HG02852 (cell line): Measurements from ENCODE around the gene MYL9.
"Not testable (repeated sequence)": the region's sequence is repeated elsewhere in the genome, so short reads cannot be mapped to it uniquely, and the experiment has no call there.

Experiments used
- ATAC-seq: cut with Tn5 transposase; IDR thresholded peaks from one replicate; pipeline ENCODE4 v1.9.1; 2021; ENCODE audit warnings: mild to moderate bottlenecking, moderate library complexity; ENCODE audit not compliant: unreplicated experiment

The MYL9 gene

GRCh38 chr20:36548704-36549627, 7.6 kb downstream of the MYL9 start:
- no peak for ATAC-seq

DNA sequence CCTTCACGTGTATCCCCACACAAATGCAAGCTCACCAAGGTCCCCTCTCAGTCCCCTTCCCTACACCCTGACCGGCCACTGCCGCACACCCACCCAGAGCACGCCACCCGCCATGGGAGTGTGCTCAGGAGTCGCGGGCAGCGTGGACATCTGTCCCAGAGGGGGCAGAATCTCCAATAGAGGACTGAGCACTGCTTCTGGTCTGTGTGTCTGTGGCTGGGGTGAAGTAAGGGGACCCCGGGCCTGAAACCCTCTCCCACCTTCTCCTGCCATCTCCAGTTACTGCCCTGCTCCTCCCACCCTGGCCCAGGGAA, 8.3 kb downstream of the MYL9 start:
- no peak for ATAC-seq

- no peak for ATAC-seq
Observed at GRCh38 chr20:36549942-36550789, 8.8 kb downstream of the MYL9 start.

GRCh38 chr20:36550790-36551299, 9.5 kb downstream of the MYL9 start:
- no peak for ATAC-seq

- ATAC-seq: no peak
Observed at GRCh38 chr20:36555248-36555647, 13.9 kb downstream of the MYL9 start.

DNA sequence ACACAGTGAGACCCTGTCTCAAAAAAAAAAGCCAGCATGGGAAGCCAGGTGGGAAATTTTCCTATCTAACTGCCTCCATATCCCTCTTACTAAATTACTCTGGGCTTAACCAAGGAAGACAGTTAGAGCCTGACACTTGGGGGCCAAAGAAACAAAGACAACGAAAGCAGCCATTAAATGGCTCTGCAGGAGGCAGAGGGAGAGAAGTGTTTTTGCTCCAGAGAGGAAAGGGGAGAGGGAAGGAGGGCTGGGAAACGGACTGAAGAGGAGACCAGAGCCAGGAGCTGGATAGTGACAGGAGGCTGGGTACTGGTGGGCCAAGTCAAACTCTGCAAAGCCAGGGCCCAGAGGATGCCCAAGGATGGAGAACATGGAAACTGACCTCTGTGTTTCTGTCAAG, 21.4 kb downstream of the MYL9 start:
- no peak for ATAC-seq

- ATAC-seq: no peak
Observed at GRCh38 chr20:36563374-36563773, 22.1 kb downstream of the MYL9 start.

GRCh38 chr20:36564078-36564725, 22.9 kb downstream of the MYL9 start:
- ATAC-seq: not testable (repeated sequence)

GRCh38 chr20:36564726-36565121, 23.4 kb downstream of the MYL9 start:
- not testable (repeated sequence) for ATAC-seq

DNA sequence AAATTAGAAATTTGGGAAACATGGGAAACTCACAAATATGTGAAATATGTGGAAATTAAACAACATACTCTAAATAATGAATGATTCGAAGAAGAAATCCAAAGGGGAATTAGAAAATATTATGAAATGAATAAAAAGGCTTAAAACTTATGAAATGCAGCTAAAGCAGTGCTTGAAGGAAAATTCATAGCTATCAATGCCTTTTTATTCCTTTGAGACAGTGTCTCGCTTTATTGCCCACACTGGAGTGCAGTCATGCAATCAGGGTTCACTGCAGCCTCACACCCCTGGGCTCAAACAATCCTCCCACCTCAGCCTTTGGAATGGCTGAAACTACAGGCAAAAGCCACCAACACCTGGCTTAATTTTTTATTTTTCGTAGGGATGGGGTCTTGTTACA, 24.2 kb downstream of the MYL9 start:
- no peak for ATAC-seq

DNA sequence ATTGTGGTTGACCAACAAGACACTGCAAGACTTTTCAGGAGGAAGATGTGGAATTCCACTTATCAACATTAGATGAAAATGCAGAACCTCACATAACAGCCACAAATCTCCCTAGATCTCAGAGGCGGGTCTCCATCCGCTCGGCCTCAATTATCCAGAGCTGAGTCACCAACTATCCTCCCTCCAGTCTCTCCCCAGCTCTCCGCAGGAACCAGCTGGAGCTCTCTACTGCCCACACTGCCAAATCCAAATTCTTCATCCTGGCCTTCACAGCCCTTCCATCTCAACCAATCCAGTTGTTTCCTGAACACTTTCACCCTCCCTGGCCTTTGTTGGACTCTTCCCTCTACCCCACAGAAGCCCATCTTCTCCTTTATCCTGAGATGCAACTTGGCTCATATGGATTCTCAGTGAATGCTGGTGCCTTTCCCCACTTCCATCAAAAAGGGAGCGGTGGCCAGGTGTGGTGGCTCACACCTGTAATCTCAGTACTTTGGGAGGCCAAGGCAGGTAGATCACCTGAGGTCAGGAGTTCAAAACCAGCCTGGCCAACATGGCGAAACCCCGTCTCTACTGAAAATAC, 28.6 kb downstream of the MYL9 start:
- ATAC-seq: no peak

GRCh38 chr20:36571564-36572504, 30.5 kb downstream of the MYL9 start:
- no peak for ATAC-seq

DNA sequence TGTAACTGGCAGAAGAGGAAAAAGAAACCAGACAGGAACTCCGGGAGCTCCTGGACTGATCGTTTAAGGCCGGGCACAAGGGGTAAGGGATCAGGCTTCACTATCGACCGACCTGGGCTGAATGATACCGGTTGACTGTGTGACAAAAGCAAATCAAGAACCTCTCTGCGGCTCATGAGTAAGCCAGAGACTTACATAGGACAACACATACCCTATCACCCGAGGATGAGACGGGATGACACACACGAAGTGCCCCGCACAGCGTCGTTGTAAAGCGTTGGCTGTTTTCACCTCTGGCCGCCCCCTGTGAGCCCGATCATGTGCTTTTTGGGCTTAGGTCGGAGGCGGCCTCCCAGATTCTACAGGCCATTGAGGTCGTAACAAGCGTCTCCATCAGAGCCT, 31.4 kb downstream of the MYL9 start:
- ATAC-seq: peak; percentile 19

- ATAC-seq: peak; percentile 60
Observed at GRCh38 chr20:36573103-36573797, 31.9 kb downstream of the MYL9 start, which contains the start of gene TGIF2. TGIF2 (plus strand) TSS chr20:36573597; CDS start chr20:36578775, 5,178 bp downstream.

DNA sequence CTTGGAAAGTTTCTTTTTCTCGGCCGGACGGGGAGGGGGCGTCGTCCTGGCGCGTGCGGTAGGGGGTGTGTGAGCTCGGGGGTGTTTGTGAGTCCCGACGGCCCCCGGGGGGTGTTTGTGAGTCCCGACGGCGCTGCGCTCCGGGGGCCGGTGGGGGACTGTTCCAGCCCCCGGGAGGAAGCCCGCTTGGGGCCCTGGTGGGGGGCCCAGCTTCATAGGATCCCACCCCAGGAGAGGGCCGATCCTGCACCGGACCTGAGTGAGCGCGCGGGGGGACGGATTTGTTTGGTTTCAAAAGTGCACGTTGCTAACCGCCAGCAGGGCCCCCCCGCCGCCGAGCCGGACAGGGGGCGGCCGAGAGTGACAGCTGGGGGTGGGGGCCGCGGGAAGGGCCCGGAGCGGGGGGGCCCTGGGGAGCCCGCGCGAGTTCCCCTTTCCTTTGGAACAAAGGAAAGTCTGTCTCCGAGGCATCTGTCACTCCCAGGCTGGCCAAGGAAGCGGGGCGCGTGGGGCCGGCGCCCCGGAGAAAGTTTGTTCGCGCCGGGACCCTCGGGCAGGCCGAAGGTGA, 32.6 kb downstream of the MYL9 start:
- peak; percentile 7 for ATAC-seq

DNA sequence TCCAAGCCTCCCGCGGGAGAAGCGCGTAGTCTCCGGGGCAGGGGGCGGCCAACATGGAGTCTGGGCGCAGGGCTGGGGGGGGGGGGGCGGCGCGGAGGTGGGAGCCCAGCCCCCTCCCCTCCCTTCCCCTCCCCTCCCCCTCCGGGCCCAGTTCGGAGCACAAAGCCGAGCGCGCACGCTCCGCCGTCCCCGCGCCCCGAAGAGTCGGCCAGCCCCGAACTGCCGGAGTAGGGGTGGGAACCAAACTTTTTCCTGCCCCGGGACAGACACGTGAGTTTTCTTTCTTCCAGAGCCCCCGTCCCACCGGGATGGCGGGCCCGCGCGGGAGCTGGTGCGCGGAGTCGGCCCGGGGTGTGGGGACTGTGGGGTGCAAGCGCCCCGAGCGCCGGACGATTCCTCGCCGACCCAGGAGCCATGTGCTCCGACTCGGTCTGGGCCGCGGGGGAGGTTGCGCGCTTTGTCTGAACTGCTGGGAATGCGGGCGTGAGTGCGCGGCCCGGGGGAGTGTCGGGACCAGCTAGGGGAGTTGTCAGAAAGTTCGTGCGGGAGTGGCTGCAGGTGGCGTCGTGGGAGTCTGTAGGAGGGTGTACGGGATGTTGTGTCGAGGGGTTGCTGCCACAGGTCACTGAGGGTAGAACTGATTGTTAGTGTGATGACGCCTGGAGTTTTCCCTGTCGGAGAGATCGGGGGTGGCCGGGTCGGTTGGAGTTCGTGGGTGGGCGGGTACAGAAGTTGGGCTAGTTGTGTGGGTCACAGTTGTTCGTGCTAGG, 33.2 kb downstream of the MYL9 start:
- ATAC-seq: no peak

- no peak for ATAC-seq
Observed at GRCh38 chr20:36576081-36576445, 34.7 kb downstream of the MYL9 start.
